Neural cell (in vitro differentiated cells): ENCODE data around the gene IL5RA. TPM values are rescaled to one million over a fixed set of nuclear protein-coding genes. Genes with fewer than 3 reads are reported as not detected.

Source experiments
- H2AFZ ChIP-seq: fragments of 200-600, 300-800 bp; sonication (generic), shearing (Covaris generic); 2 replicates; pipeline ENCODE4 v1.6.0; 2014; ENCODE audit warnings: low read depth, mild to moderate bottlenecking, antibody characterized with exemption, low read length, moderate library complexity
- H3F3A ChIP-seq: fragments of 200-600 bp; shearing (Covaris generic); 2 replicates; pipeline ENCODE4 v1.6.1; 2016; ENCODE audit warnings: mild to moderate bottlenecking, moderate library complexity, mixed read lengths, antibody characterized with exemption, low read length; ENCODE audit not compliant: insufficient read depth, poor library complexity, severe bottlenecking
- H3K27ac ChIP-seq: fragments of 200-600, 300-800 bp; sonication (generic), shearing (Covaris generic); 2 replicates; pipeline ENCODE4 v1.5.1; 2014; ENCODE audit warnings: mild to moderate bottlenecking, low read length, moderate library complexity
- H3K27me3 ChIP-seq: fragments of 300-800, 200-600 bp; sonication (generic), shearing (Covaris generic); 2 replicates; pipeline ENCODE4 v1.6.0; 2014; ENCODE audit warnings: mild to moderate bottlenecking, low read depth, low read length, moderate library complexity; ENCODE audit not compliant: insufficient read depth
- H3K36me3 ChIP-seq: fragments of 300-800, 200-600 bp; sonication (generic), shearing (Covaris generic); 2 replicates; pipeline ENCODE4 v1.5.1; 2014; ENCODE audit warnings: mild to moderate bottlenecking, antibody characterized with exemption, low read length, moderate library complexity; ENCODE audit not compliant: insufficient read depth
- H3K4me2 ChIP-seq: fragments of 300-800, 200-600 bp; sonication (generic), shearing (Covaris generic); 2 replicates; pipeline ENCODE4 v1.6.0; 2014; ENCODE audit warnings: mild to moderate bottlenecking, low read length
- H3K4me3 ChIP-seq: fragments of 300-800, 200-600 bp; sonication (generic), shearing (Covaris generic); 2 replicates; pipeline ENCODE4 v1.5.1; 2014; ENCODE audit warnings: mild to moderate bottlenecking, low read length, moderate library complexity
- H3K79me2 ChIP-seq: fragments of 200-600 bp; shearing (Covaris generic); replicated peaks from 2 replicates; pipeline ENCODE4 v1.6.0; 2014; ENCODE audit warnings: mild to moderate bottlenecking, low read length, moderate library complexity; ENCODE audit not compliant: insufficient read depth
- H3K9ac ChIP-seq: fragments of 300-800, 200-600 bp; sonication (generic), shearing (Covaris generic); 2 replicates; pipeline ENCODE4 v1.6.1; 2016; ENCODE audit warnings: mild to moderate bottlenecking, low read length, mixed read lengths
- H3K9me2 ChIP-seq: fragments of 200-600 bp; shearing (Covaris generic); 2 replicates; pipeline ENCODE4 v1.6.1; 2016; ENCODE audit warnings: mild to moderate bottlenecking, low read length, mixed read lengths; ENCODE audit not compliant: insufficient read depth
- H3K9me3 ChIP-seq: fragments of 200-600, 300-800 bp; sonication (generic), shearing (Covaris generic); 2 replicates; pipeline ENCODE4 v1.6.1; 2016; ENCODE audit warnings: mild to moderate bottlenecking, mixed run types, low read length, moderate library complexity, mixed read lengths
- H4K20me1 ChIP-seq: fragments of 200-600 bp; shearing (Covaris generic); 2 replicates; pipeline ENCODE4 v1.6.1; 2016; ENCODE audit warnings: mild to moderate bottlenecking, mixed run types; ENCODE audit not compliant: insufficient read depth
- CTCF ChIP-seq: fragments of 450-650 bp; IDR thresholded peaks from 2 replicates; pipeline ENCODE4 v1.5.1; 2014; ENCODE audit warnings: antibody characterized with exemption, mild to moderate bottlenecking, moderate library complexity; ENCODE audit not compliant: poor library complexity, severe bottlenecking
- EP300 ChIP-seq: fragments of 450-650 bp; conservative IDR thresholded peaks from 2 replicates; pipeline ENCODE4 v1.6.1; 2014; ENCODE audit warnings: antibody characterized with exemption, mild to moderate bottlenecking, moderate library complexity; ENCODE audit not compliant: poor library complexity, severe bottlenecking
- EZH2 ChIP-seq: fragments of 200-600, 300-800 bp; shearing (Covaris generic), sonication (generic); IDR thresholded peaks from 2 replicates; pipeline ENCODE4 v1.6.1; 2014; ENCODE audit warnings: antibody characterized with exemption, low read length, borderline replicate concordance, mild to moderate bottlenecking; ENCODE audit not compliant: insufficient read depth, poor library complexity, severe bottlenecking
- MXI1 ChIP-seq: fragments of 450-650 bp; conservative IDR thresholded peaks from 2 replicates; pipeline ENCODE4 v1.6.1; 2014; ENCODE audit warnings: antibody characterized with exemption, mild to moderate bottlenecking; ENCODE audit not compliant: poor library complexity, severe bottlenecking
- POLR2AphosphoS5 ChIP-seq: IDR thresholded peaks from 2 replicates; pipeline ENCODE4 v1.6.1; 2012
- RAD21 ChIP-seq: fragments of 450-650 bp; conservative IDR thresholded peaks from 2 replicates; pipeline ENCODE4 v1.6.1; 2014; ENCODE audit warnings: antibody characterized with exemption, mild to moderate bottlenecking, moderate library complexity
- REST ChIP-seq: IDR thresholded peaks from 2 replicates; pipeline ENCODE4 v1.6.1; 2012; ENCODE audit warnings: borderline replicate concordance
- SMC3 ChIP-seq: fragments of 450-650 bp; conservative IDR thresholded peaks from 2 replicates; pipeline ENCODE4 v1.6.1; 2014; ENCODE audit warnings: antibody characterized with exemption, mild to moderate bottlenecking, moderate library complexity; ENCODE audit not compliant: poor library complexity
- TAF1 ChIP-seq: IDR thresholded peaks from 2 replicates; pipeline ENCODE4 v1.6.1; 2012; ENCODE audit warnings: low read depth
- polyA plus RNA-seq: library from polyadenylated mRNA; depleted of rRNA; stranded (reverse); fragments of >200 nt; gene quantifications from 2 replicates; pipeline ENCODE4 v1.2.3, GENCODE V29; 2014

Gene IL5RA
- polyA plus RNA-seq, 1 donor from 2014 or later, result 0.10 TPM

- Histone ChIP-seq H3F3A (no peaks in the 10 kb centered on the region), H3K79me2 (no peaks in the 10 kb centered on the region), H3K27ac (no peak overlapping the region), H3K36me3 (no peaks in the 10 kb centered on the region), H2AFZ (no peak overlapping the region), H3K9me2 (no peaks in the 10 kb centered on the region), H3K4me3 (no peak overlapping the region), H4K20me1 (no peaks in the 10 kb centered on the region), H3K9me3 (no peaks in the 10 kb centered on the region), H3K27me3 (no peaks in the 10 kb centered on the region), H3K9ac (no peak overlapping the region), H3K4me2 (no peak overlapping the region)
- TF ChIP-seq EZH2 (no peak), RAD21 (no peak), CTCF (no peak), EP300 (no peak), REST (no peak), TAF1 (no peak), MXI1 (no peak), SMC3 (no peak), POLR2AphosphoS5 (no peak)
Measured at GRCh38 chr3:3107858-3108257, 2.3 kb downstream of the IL5RA start.

GRCh38 chr3:3107181-3107580 lies 3.0 kb downstream of the IL5RA start:
- Histone ChIP-seq H3K4me3 (no peak overlapping the region), H3K79me2 (no peaks in the 10 kb centered on the region), H3K9me3 (no peaks in the 10 kb centered on the region), H3K27me3 (no peaks in the 10 kb centered on the region), H3K27ac (no peak overlapping the region), H3K4me2 (no peak overlapping the region), H3F3A (no peaks in the 10 kb centered on the region), H4K20me1 (no peaks in the 10 kb centered on the region), H3K9me2 (no peaks in the 10 kb centered on the region), H3K9ac (no peak overlapping the region), H3K36me3 (no peaks in the 10 kb centered on the region), H2AFZ (no peak overlapping the region)
- no peak for TF ChIP-seq EZH2
- no peak for TF ChIP-seq POLR2AphosphoS5
- TF ChIP-seq EP300, result no peak
- no peak for TF ChIP-seq TAF1
- TF ChIP-seq RAD21, result no peak
- no peak for TF ChIP-seq CTCF
- no peak for TF ChIP-seq REST
- no peak for TF ChIP-seq MXI1
- no peak for TF ChIP-seq SMC3
